Cardiac fibroblast (primary cell): ENCODE measurements around the gene AFTPH.
A peak's percentile ranks its signal among the peaks of the same experiment; 100 is the strongest.

ENCODE experiments used
- DNase-seq, 2 donors: peaks; one replicate each; pipeline versions ENCODE4 v3.0.0 to v3.0.0-alpha.2; 2010; ENCODE audit warnings: low read depth in 2 of 2
- H3K4me3 ChIP-seq, 2 donors: replicated peaks in 1 of 2; 1 replicate in 1 of 2; 2 replicates in 1 of 2; pipeline ENCODE4 v1.5.1; 2011; ENCODE audit warnings: low read depth in 2 of 2, low read length in 2 of 2, mild to moderate bottlenecking in 2 of 2, moderate library complexity in 1 of 2
- TF ChIP-seq, protein P1 (sequence below): IDR thresholded peaks from one replicate; pipeline ENCODE4 v1.5.1; 2011; ENCODE audit warnings: low read depth, mild to moderate bottlenecking, low read length, inconsistent platforms

AFTPH gene

DNA sequence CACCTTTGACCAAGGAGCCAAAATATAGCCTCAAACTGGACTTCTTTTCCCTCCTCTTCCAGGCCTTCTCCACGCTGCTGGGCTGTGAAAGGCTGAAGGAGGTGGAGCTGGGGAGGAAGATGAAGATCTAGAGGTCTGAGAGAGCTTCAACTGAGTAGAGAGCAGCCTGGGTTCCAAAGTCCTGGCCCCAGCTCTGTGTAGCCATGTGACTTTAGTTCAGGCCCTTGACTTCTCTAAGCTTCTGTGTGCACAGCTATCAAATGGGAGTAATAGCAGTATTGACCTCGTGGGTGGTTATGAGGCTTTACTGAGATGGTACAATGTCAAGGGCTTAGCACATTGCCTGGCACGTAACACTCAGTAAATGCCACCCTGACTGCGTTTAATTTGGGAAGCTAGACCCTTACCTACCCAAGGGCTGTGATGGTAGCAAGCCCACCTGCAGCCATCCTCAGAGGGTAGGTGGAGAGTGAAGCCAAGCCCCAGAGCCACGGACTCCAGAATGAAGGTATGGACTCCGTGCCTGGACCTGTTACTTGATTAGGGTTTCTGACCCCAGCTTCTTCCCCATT lies 91.2 kb downstream of the AFTPH start:
- no peak for DNase-seq
- TF ChIP-seq, protein P1, sequence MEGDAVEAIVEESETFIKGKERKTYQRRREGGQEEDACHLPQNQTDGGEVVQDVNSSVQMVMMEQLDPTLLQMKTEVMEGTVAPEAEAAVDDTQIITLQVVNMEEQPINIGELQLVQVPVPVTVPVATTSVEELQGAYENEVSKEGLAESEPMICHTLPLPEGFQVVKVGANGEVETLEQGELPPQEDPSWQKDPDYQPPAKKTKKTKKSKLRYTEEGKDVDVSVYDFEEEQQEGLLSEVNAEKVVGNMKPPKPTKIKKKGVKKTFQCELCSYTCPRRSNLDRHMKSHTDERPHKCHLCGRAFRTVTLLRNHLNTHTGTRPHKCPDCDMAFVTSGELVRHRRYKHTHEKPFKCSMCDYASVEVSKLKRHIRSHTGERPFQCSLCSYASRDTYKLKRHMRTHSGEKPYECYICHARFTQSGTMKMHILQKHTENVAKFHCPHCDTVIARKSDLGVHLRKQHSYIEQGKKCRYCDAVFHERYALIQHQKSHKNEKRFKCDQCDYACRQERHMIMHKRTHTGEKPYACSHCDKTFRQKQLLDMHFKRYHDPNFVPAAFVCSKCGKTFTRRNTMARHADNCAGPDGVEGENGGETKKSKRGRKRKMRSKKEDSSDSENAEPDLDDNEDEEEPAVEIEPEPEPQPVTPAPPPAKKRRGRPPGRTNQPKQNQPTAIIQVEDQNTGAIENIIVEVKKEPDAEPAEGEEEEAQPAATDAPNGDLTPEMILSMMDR = no peak
- no peak overlapping the region for H3K4me3 ChIP-seq

DNA sequence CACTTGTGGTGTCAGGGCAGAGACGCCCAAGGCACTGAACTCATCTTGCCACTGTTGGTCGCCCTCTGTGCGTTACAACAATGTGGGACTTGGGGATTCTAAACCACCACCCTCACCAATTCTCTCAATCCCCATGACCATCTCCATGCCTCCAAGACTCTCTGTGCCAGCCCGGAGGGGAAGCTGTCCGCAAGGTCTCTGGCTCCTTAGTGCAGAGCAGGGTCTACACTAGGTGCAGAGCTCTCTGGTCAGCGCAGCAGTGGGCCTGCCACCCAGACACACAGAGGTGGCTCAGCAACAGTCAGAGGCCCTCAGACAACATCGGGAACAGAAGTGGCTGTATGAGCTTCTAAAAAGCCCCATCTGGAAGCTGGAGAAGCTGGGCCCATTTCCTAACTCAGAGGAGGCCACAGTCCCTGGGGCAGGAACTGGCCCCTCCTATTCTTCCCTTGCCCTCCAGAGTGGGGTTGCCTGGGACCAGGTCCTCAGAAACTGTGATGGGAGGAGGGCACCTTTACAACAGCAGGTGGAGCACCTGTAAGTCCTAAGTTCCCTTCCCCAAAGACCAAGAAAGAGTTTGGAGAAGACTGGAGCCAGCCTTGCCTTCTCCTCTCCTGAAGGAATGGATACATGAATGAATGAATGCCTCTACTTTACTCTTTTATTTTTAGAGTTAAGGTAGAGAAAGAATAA lies 91.9 kb downstream of the AFTPH start:
- TF ChIP-seq, protein P1 = no peak
- no peak for DNase-seq
- no peak overlapping the region for H3K4me3 ChIP-seq

DNA sequence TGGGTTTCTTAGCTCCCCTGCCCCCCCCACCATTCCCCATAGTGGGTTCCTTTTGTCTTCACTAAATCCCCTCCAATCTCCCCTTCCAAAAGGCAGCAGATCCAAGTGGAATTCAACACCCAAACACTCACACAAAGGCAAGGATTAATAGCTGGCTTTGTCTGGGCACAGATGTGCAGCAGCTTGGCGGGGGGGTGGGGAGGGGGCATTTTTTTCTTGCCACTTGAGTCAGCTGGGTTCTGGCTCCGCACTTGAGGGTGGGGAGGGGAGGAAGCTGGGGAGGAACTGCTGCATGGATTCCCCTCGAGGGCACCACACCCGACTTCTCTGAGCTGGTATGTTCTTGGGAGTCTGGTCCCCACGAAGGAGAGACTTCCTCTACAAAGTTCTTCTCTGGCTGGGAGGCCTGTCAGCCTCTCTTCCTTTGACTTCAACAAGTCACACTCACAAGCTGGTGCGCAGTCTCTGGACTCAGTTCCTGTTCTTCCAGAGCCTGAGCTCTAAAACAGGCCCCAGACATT lies 93.6 kb downstream of the AFTPH start:
- TF ChIP-seq, protein P1 = no peak
- H3K4me3 ChIP-seq = no peak overlapping the region
- DNase-seq = no peak

DNA sequence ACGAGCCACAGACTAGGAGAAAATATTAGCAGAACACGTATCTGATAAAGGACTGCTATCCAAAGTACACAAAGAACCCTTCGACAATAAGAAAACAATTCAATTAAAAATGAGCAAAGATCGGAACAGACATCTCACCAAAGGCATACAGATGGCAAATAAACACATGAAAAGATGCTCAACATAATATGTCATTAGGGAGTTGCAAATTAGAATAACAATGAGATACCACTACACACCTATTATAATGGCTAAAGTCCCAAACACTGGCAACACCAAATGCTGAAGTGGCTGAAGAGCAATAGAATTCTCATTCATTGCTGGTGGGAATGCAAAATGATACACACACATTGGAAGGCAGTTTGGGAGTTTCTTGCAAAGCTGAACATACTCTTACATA lies 96.5 kb downstream of the AFTPH start:
- H3K4me3 ChIP-seq = no peak overlapping the region
- DNase-seq = no peak
- TF ChIP-seq, protein P1 = no peak

DNA sequence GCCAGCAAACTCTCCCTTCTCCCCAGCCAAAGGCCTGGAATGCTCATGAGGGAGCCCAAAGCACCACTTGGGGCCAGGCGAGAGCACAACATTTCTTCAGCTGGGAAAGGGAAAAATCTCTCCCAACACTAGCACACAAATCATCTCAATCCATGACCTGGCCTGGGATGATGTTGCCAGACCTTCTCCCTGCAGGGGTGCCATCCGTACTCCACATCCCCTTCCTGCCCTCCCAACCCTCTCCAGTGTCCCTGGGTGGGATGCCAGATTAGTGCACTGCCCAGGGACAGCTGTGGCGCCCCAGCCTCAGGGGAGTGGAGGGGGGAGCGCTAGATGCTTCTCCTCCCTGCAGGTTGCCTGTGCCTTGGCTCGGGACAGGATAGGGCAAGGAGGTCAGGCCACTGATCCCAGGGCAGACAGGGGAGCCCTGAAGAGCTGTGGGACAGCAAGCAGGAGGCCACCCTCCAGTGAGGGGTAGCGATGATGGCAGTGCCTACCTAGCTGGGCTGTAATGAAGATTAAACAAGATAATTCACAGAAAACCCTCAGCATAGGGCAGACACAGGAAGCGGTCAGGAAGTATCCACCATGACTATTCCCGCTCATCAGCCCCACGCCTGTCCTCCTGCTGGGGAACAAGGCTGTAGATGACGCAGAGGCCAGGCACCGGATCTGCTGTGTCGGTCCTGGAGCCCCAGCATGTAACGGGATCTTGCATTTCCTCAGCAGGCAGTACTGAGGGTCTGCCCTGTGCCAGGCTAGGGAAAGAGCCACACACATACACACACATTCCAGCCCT lies 98.5 kb downstream of the AFTPH start:
- TF ChIP-seq, protein P1 = peak; percentile 24
- no peak overlapping the region for H3K4me3 ChIP-seq
- DNase-seq = peak; percentile 10 to 29

DNA sequence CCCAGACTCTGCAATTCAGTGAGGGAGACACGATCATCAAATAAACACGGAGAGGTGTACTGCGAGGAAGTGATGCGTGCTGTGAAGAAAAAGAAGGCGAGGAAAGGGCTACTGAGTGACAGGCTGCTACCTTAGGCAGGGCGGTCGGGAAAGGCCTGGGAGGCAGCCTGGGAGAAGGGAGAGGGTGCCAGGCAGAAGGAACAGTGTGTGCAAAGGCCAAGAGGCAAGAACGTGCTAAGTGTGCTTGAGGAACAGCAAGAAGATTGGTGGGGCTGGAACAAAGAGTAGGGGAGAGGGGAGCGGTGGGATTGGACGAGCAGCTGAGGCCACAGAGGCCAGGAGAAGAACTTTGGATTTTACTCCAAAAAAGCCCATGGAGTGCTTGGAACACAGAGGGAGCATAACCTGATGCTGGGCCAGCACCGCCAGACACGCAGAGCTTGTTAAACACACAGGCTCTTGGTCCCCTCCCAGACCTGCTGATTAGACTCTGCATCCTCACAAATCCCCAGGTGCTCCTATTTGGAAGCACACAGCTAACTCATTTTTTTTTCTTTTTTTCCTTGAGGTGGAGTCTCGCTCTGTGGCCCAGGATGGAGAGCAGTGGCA lies 99.2 kb downstream of the AFTPH start:
- DNase-seq = no peak
- no peak overlapping the region for H3K4me3 ChIP-seq
- TF ChIP-seq, protein P1 = no peak
